Neural cell (in vitro differentiated cells): ENCODE data around the gene C1QTNF8. TPM values are rescaled to one million over a fixed set of nuclear protein-coding genes. Genes with fewer than 3 reads are reported as not detected.

Experiments used
- H2AFZ ChIP-seq: fragments of 200-600, 300-800 bp; sonication (generic), shearing (Covaris generic); 2 replicates; pipeline ENCODE4 v1.6.0; 2014; ENCODE audit warnings: low read depth, mild to moderate bottlenecking, antibody characterized with exemption, low read length, moderate library complexity
- H3F3A ChIP-seq: fragments of 200-600 bp; shearing (Covaris generic); 2 replicates; pipeline ENCODE4 v1.6.1; 2016; ENCODE audit warnings: mild to moderate bottlenecking, moderate library complexity, mixed read lengths, antibody characterized with exemption, low read length; ENCODE audit not compliant: insufficient read depth, poor library complexity, severe bottlenecking
- H3K27ac ChIP-seq: fragments of 200-600, 300-800 bp; sonication (generic), shearing (Covaris generic); 2 replicates; pipeline ENCODE4 v1.5.1; 2014; ENCODE audit warnings: mild to moderate bottlenecking, low read length, moderate library complexity
- H3K27me3 ChIP-seq: fragments of 300-800, 200-600 bp; sonication (generic), shearing (Covaris generic); 2 replicates; pipeline ENCODE4 v1.6.0; 2014; ENCODE audit warnings: mild to moderate bottlenecking, low read depth, low read length, moderate library complexity; ENCODE audit not compliant: insufficient read depth
- H3K36me3 ChIP-seq: fragments of 300-800, 200-600 bp; sonication (generic), shearing (Covaris generic); 2 replicates; pipeline ENCODE4 v1.5.1; 2014; ENCODE audit warnings: mild to moderate bottlenecking, antibody characterized with exemption, low read length, moderate library complexity; ENCODE audit not compliant: insufficient read depth
- H3K4me2 ChIP-seq: fragments of 300-800, 200-600 bp; sonication (generic), shearing (Covaris generic); 2 replicates; pipeline ENCODE4 v1.6.0; 2014; ENCODE audit warnings: mild to moderate bottlenecking, low read length
- H3K4me3 ChIP-seq: fragments of 300-800, 200-600 bp; sonication (generic), shearing (Covaris generic); 2 replicates; pipeline ENCODE4 v1.5.1; 2014; ENCODE audit warnings: mild to moderate bottlenecking, low read length, moderate library complexity
- H3K79me2 ChIP-seq: fragments of 200-600 bp; shearing (Covaris generic); replicated peaks from 2 replicates; pipeline ENCODE4 v1.6.0; 2014; ENCODE audit warnings: mild to moderate bottlenecking, low read length, moderate library complexity; ENCODE audit not compliant: insufficient read depth
- H3K9ac ChIP-seq: fragments of 300-800, 200-600 bp; sonication (generic), shearing (Covaris generic); 2 replicates; pipeline ENCODE4 v1.6.1; 2016; ENCODE audit warnings: mild to moderate bottlenecking, low read length, mixed read lengths
- H3K9me2 ChIP-seq: fragments of 200-600 bp; shearing (Covaris generic); 2 replicates; pipeline ENCODE4 v1.6.1; 2016; ENCODE audit warnings: mild to moderate bottlenecking, low read length, mixed read lengths; ENCODE audit not compliant: insufficient read depth
- H3K9me3 ChIP-seq: fragments of 200-600, 300-800 bp; sonication (generic), shearing (Covaris generic); 2 replicates; pipeline ENCODE4 v1.6.1; 2016; ENCODE audit warnings: mild to moderate bottlenecking, mixed run types, low read length, moderate library complexity, mixed read lengths
- H4K20me1 ChIP-seq: fragments of 200-600 bp; shearing (Covaris generic); 2 replicates; pipeline ENCODE4 v1.6.1; 2016; ENCODE audit warnings: mild to moderate bottlenecking, mixed run types; ENCODE audit not compliant: insufficient read depth
- EP300 ChIP-seq: fragments of 450-650 bp; conservative IDR thresholded peaks from 2 replicates; pipeline ENCODE4 v1.6.1; 2014; ENCODE audit warnings: antibody characterized with exemption, mild to moderate bottlenecking, moderate library complexity; ENCODE audit not compliant: poor library complexity, severe bottlenecking
- EZH2 ChIP-seq: fragments of 200-600, 300-800 bp; shearing (Covaris generic), sonication (generic); IDR thresholded peaks from 2 replicates; pipeline ENCODE4 v1.6.1; 2014; ENCODE audit warnings: antibody characterized with exemption, low read length, borderline replicate concordance, mild to moderate bottlenecking; ENCODE audit not compliant: insufficient read depth, poor library complexity, severe bottlenecking
- MXI1 ChIP-seq: fragments of 450-650 bp; conservative IDR thresholded peaks from 2 replicates; pipeline ENCODE4 v1.6.1; 2014; ENCODE audit warnings: antibody characterized with exemption, mild to moderate bottlenecking; ENCODE audit not compliant: poor library complexity, severe bottlenecking
- POLR2AphosphoS5 ChIP-seq: IDR thresholded peaks from 2 replicates; pipeline ENCODE4 v1.6.1; 2012
- RAD21 ChIP-seq: fragments of 450-650 bp; conservative IDR thresholded peaks from 2 replicates; pipeline ENCODE4 v1.6.1; 2014; ENCODE audit warnings: antibody characterized with exemption, mild to moderate bottlenecking, moderate library complexity
- SMC3 ChIP-seq: fragments of 450-650 bp; conservative IDR thresholded peaks from 2 replicates; pipeline ENCODE4 v1.6.1; 2014; ENCODE audit warnings: antibody characterized with exemption, mild to moderate bottlenecking, moderate library complexity; ENCODE audit not compliant: poor library complexity
- TAF1 ChIP-seq: IDR thresholded peaks from 2 replicates; pipeline ENCODE4 v1.6.1; 2012; ENCODE audit warnings: low read depth
- polyA plus RNA-seq: library from polyadenylated mRNA; depleted of rRNA; stranded (reverse); fragments of >200 nt; gene quantifications from 2 replicates; pipeline ENCODE4 v1.2.3, GENCODE V29; 2014
- TF ChIP-seq, protein P1 (sequence below): fragments of 450-650 bp; IDR thresholded peaks from 2 replicates; pipeline ENCODE4 v1.5.1; 2014; ENCODE audit warnings: antibody characterized with exemption, mild to moderate bottlenecking, moderate library complexity; ENCODE audit not compliant: poor library complexity, severe bottlenecking
- TF ChIP-seq, protein P2 (sequence below): IDR thresholded peaks from 2 replicates; pipeline ENCODE4 v1.6.1; 2012; ENCODE audit warnings: borderline replicate concordance

The C1QTNF8 gene
- polyA plus RNA-seq, 1 donor from 2014 or later: 0.79 TPM

DNA sequence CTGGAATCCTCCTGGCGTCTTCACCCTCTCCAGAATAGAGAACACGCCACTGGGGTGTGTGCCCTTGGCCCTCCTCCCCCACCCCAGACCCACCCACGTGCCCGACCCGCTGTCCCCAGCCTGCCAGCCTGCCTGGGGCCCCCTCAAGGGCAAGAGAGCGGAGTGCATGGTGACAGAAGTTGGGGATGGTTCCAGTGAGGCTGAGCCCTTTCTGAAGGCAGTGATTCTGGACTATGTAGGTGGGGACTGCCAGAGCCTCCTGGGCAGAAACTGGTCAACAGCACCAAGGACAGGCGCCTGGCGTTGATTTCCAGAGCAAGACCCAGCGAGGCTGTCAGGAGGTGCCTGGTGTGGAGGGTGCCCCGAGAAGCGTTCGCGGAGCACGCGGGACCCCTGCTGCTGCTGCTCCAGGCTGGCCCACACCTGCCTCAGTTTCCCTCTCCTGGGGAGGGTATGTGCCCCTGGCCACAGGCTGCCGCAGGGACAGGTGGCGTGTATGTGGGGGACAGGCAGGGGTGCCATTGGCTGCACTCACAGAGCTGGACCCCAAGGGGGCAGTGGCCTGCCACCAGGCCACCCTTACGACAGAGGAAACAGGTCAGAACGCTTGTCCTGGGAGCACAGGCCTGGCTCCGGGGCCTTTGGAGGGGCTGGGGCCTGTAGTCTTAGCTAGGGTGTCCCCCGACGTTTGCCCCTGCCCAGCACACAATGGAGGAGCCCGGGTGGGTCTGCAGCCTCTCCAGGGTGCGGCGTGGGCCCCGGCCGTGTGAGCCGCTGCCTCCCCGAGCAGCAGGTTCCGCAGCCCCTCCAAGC, 22.3 kb downstream of the C1QTNF8 start:
- no peak overlapping the region for H3K27ac ChIP-seq
- H3K4me2 ChIP-seq: no peak overlapping the region
- H3K79me2 ChIP-seq: no peaks in the 10 kb centered on the region
- H2AFZ ChIP-seq: no peak overlapping the region
- peaks cover 20% of the 10 kb centered on the region for H3K27me3 ChIP-seq
- no peaks in the 10 kb centered on the region for H3K9me2 ChIP-seq
- no peaks in the 10 kb centered on the region for H3K9me3 ChIP-seq
- H3F3A ChIP-seq: no peaks in the 10 kb centered on the region
- TF ChIP-seq EP300 (no peak), MXI1 (no peak)
- TF ChIP-seq, protein P1, sequence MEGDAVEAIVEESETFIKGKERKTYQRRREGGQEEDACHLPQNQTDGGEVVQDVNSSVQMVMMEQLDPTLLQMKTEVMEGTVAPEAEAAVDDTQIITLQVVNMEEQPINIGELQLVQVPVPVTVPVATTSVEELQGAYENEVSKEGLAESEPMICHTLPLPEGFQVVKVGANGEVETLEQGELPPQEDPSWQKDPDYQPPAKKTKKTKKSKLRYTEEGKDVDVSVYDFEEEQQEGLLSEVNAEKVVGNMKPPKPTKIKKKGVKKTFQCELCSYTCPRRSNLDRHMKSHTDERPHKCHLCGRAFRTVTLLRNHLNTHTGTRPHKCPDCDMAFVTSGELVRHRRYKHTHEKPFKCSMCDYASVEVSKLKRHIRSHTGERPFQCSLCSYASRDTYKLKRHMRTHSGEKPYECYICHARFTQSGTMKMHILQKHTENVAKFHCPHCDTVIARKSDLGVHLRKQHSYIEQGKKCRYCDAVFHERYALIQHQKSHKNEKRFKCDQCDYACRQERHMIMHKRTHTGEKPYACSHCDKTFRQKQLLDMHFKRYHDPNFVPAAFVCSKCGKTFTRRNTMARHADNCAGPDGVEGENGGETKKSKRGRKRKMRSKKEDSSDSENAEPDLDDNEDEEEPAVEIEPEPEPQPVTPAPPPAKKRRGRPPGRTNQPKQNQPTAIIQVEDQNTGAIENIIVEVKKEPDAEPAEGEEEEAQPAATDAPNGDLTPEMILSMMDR: no peak
- no peaks in the 10 kb centered on the region for H4K20me1 ChIP-seq
- no peaks in the 10 kb centered on the region for H3K36me3 ChIP-seq
- no peak overlapping the region for H3K4me3 ChIP-seq
- no peak overlapping the region for H3K9ac ChIP-seq

GRCh38 chr16:1073262-1073558, 22.8 kb downstream of the C1QTNF8 start:
- Histone ChIP-seq H3K27ac (no peak overlapping the region), H3K4me3 (no peak overlapping the region), H3K79me2 (no peaks in the 10 kb centered on the region), H3K36me3 (no peaks in the 10 kb centered on the region), H4K20me1 (no peaks in the 10 kb centered on the region), H3K9me2 (no peaks in the 10 kb centered on the region), H3K9me3 (no peaks in the 10 kb centered on the region), H3K27me3 (peaks cover 20% of the 10 kb centered on the region), H3K9ac (no peak overlapping the region), H3K4me2 (no peak overlapping the region), H3F3A (no peaks in the 10 kb centered on the region), H2AFZ (no peak overlapping the region)
- TF ChIP-seq, protein P1: no peak
- no peak for TF ChIP-seq SMC3
- no peak for TF ChIP-seq MXI1
- no peak for TF ChIP-seq TAF1
- no peak for TF ChIP-seq EP300
- no peak for TF ChIP-seq POLR2AphosphoS5
- TF ChIP-seq EZH2: no peak
- TF ChIP-seq, protein P2, sequence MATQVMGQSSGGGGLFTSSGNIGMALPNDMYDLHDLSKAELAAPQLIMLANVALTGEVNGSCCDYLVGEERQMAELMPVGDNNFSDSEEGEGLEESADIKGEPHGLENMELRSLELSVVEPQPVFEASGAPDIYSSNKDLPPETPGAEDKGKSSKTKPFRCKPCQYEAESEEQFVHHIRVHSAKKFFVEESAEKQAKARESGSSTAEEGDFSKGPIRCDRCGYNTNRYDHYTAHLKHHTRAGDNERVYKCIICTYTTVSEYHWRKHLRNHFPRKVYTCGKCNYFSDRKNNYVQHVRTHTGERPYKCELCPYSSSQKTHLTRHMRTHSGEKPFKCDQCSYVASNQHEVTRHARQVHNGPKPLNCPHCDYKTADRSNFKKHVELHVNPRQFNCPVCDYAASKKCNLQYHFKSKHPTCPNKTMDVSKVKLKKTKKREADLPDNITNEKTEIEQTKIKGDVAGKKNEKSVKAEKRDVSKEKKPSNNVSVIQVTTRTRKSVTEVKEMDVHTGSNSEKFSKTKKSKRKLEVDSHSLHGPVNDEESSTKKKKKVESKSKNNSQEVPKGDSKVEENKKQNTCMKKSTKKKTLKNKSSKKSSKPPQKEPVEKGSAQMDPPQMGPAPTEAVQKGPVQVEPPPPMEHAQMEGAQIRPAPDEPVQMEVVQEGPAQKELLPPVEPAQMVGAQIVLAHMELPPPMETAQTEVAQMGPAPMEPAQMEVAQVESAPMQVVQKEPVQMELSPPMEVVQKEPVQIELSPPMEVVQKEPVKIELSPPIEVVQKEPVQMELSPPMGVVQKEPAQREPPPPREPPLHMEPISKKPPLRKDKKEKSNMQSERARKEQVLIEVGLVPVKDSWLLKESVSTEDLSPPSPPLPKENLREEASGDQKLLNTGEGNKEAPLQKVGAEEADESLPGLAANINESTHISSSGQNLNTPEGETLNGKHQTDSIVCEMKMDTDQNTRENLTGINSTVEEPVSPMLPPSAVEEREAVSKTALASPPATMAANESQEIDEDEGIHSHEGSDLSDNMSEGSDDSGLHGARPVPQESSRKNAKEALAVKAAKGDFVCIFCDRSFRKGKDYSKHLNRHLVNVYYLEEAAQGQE: no peak
- TF ChIP-seq RAD21: no peak
